ENCODE results near the gene MAP1S.
"Not testable (repeated sequence)": the region's sequence is repeated elsewhere in the genome, so short reads cannot be mapped to it uniquely, and the experiment has no call there.

The MAP1S gene

GRCh38 chr19:17775991-17776803, 56.9 kb downstream of the MAP1S start:
- DNase-seq = no peak
- H3K27me3 ChIP-seq = peaks cover 0 to 57% of the 10 kb centered on the region in 2 donors
- H3K27ac ChIP-seq = no peak overlapping the region
- H3K4me3 ChIP-seq = no peak overlapping the region
- no peaks in the 10 kb centered on the region for H3K36me3 ChIP-seq
- TF ChIP-seq CTCF (IDR thresholded peaks at IDR 0.05) = no peak
- intact Hi-C loops (cut with DNase I; ENCODE audit: low total_unique reads) = no loop called here
- H3K9me3 ChIP-seq = no peaks in the 10 kb centered on the region
- peaks cover 0 to 17% (median 7%) of the 10 kb centered on the region in 4 donors for H3K4me1 ChIP-seq

- DNase-seq; H3K27ac ChIP-seq; intact Hi-C loops (cut with DNase I; ENCODE audit: low total_unique reads); H3K9me3 ChIP-seq; H3K36me3 ChIP-seq; H3K4me3 ChIP-seq: not testable (repeated sequence)
- H3K4me1 ChIP-seq = peaks cover 0 to 17% (median 7%) of the 10 kb centered on the region in 4 donors
- H3K27me3 ChIP-seq = peaks cover 0 to 70% of the 10 kb centered on the region in 2 donors
Observed at GRCh38 chr19:17777840-17778239, 58.6 kb downstream of the MAP1S start.

GRCh38 chr19:17778251-17778967, 59.1 kb downstream of the MAP1S start:
- intact Hi-C loops (cut with DNase I; ENCODE audit: low total_unique reads) = no loop called here
- Histone ChIP-seq H3K4me3 (peak overlapping the region in 1 of 2 donors; percentile 24), H3K27ac (no peak overlapping the region), H3K36me3 (no peaks in the 10 kb centered on the region), H3K4me1 (peaks cover 0 to 17% (median 7%) of the 10 kb centered on the region in 4 donors), H3K27me3 (peaks cover 0 to 70% of the 10 kb centered on the region in 2 donors), H3K9me3 (no peaks in the 10 kb centered on the region)
- TF ChIP-seq CTCF (IDR thresholded peaks at IDR 0.05) = no peak
- DNase-seq = peak; percentile 42 to 73

- no peak overlapping the region for H3K27ac ChIP-seq
- intact Hi-C loops (cut with DNase I; ENCODE audit: low total_unique reads) = no loop called here
- no peak for TF ChIP-seq CTCF (IDR thresholded peaks at IDR 0.05)
- DNase-seq = peak; percentile 58 to 70
- no peaks in the 10 kb centered on the region for H3K36me3 ChIP-seq
- peaks cover 0 to 75% of the 10 kb centered on the region in 2 donors for H3K27me3 ChIP-seq
- no peaks in the 10 kb centered on the region for H3K9me3 ChIP-seq
- peaks cover 0 to 17% (median 9%) of the 10 kb centered on the region in 4 donors for H3K4me1 ChIP-seq
- H3K4me3 ChIP-seq = peak overlapping the region in 1 of 2 donors; percentile 24
Observed at GRCh38 chr19:17778968-17779929, 60.0 kb downstream of the MAP1S start.

- TF ChIP-seq CTCF (IDR thresholded peaks at IDR 0.05) = no peak
- peaks cover 0 to 17% (median 9%) of the 10 kb centered on the region in 4 donors for H3K4me1 ChIP-seq
- no peak for DNase-seq
Observed at GRCh38 chr19:17780781-17781180, 61.5 kb downstream of the MAP1S start.

GRCh38 chr19:17783721-17784120, 64.4 kb downstream of the MAP1S start:
- peaks cover 0 to 11% (median 3%) of the 10 kb centered on the region in 4 donors for H3K4me1 ChIP-seq
- intact Hi-C loops (cut with DNase I; ENCODE audit: low total_unique reads) = not testable (repeated sequence)

More at GRCh38 chr19:17780781-17781180, 61.5 kb downstream of the MAP1S start:
- intact Hi-C loops (cut with DNase I; ENCODE audit: low total_unique reads) = no loop called here
- Histone ChIP-seq H3K36me3 (no peaks in the 10 kb centered on the region), H3K27ac (no peak overlapping the region), H3K4me3 (no peak overlapping the region), H3K27me3 (peaks cover 0 to 74% of the 10 kb centered on the region in 2 donors), H3K9me3 (no peaks in the 10 kb centered on the region)

More at GRCh38 chr19:17783721-17784120, 64.4 kb downstream of the MAP1S start:
- not testable (repeated sequence) for H3K9me3 ChIP-seq, H3K4me3 ChIP-seq, H3K36me3 ChIP-seq, DNase-seq, H3K27ac ChIP-seq
- H3K27me3 ChIP-seq = peaks cover 0 to 60% of the 10 kb centered on the region in 2 donors
